ENCODE measurements around the gene LNP1. TPM values are rescaled to one million over a fixed set of nuclear protein-coding genes. Genes with fewer than 3 reads are reported as not detected.

LNP1 gene
- total and polyA plus RNA-seq, 9 donors: 2.4 to 7.9 (median 4.4) TPM

GRCh38 chr3:100463646-100464155, 62.4 kb downstream of the LNP1 start:
- H3K27me3 ChIP-seq: no peaks in the 10 kb centered on the region
- 65 to 74% (median 71%) methylated on average over 3 of the region's 3 CpGs for WGBS, 3 donors
- no peaks in the 10 kb centered on the region for H3K9me3 ChIP-seq
- H3K4me1 ChIP-seq (ENCODE audit: insufficient read depth): no peaks in the 10 kb centered on the region
- no peak overlapping the region for H3K27ac ChIP-seq
- DNase-seq: no peak
- intact Hi-C loops (cut with DNase I): loop anchor here in 1 of 4 donors (5.0 kb wide), 1 partner anchor 129 kb away; no protein-coding TSS in a partner anchor
- no peak overlapping the region for H3K4me3 ChIP-seq
- no peaks in the 10 kb centered on the region for H3K36me3 ChIP-seq
- TF ChIP-seq EP300 (IDR thresholded peaks at IDR 0.05) (no peak), CTCF (IDR thresholded peaks at IDR 0.05) (no peak), POLR2A (IDR thresholded peaks at IDR 0.05) (no peak)

- WGBS, 3 donors: 73 to 78% (median 75%) methylated on average over 3 of the region's 3 CpGs
- no peak for TF ChIP-seq CTCF (IDR thresholded peaks at IDR 0.05)
- TF ChIP-seq EP300 (IDR thresholded peaks at IDR 0.05): no peak
- TF ChIP-seq POLR2A (IDR thresholded peaks at IDR 0.05): no peak
- no peak overlapping the region for H3K27ac ChIP-seq
- intact Hi-C loops (cut with DNase I): no loop called here
- no peak overlapping the region for H3K4me3 ChIP-seq
- no peaks in the 10 kb centered on the region for H3K4me1 ChIP-seq (ENCODE audit: insufficient read depth)
- no peak for DNase-seq
- H3K27me3 ChIP-seq: no peaks in the 10 kb centered on the region
- H3K36me3 ChIP-seq: no peaks in the 10 kb centered on the region
- no peaks in the 10 kb centered on the region for H3K9me3 ChIP-seq
Observed at GRCh38 chr3:100465892-100466777, 64.8 kb downstream of the LNP1 start.

GRCh38 chr3:100467133-100467532, 65.8 kb downstream of the LNP1 start:
- WGBS, 3 donors: 85 to 97% (median 96%) methylated on average over 1 of the region's 1 CpG
- H3K27me3 ChIP-seq: no peaks in the 10 kb centered on the region
- no peak overlapping the region for H3K27ac ChIP-seq
- H3K9me3 ChIP-seq: no peaks in the 10 kb centered on the region
- no peak for DNase-seq
- intact Hi-C loops (cut with DNase I): no loop called here
- no peak overlapping the region for H3K4me3 ChIP-seq
- H3K36me3 ChIP-seq: no peaks in the 10 kb centered on the region
- no peaks in the 10 kb centered on the region for H3K4me1 ChIP-seq (ENCODE audit: insufficient read depth)
- TF ChIP-seq CTCF (IDR thresholded peaks at IDR 0.05): no peak
- no peak for TF ChIP-seq EP300 (IDR thresholded peaks at IDR 0.05)
- TF ChIP-seq POLR2A (IDR thresholded peaks at IDR 0.05): no peak

GRCh38 chr3:100468676-100469075, 67.3 kb downstream of the LNP1 start:
- no peak for DNase-seq
- intact Hi-C loops (cut with DNase I): no loop called here
- no peak overlapping the region for H3K27ac ChIP-seq
- 95 to 100% (median 96%) methylated on average over 2 of the region's 2 CpGs for WGBS, 3 donors
- no peaks in the 10 kb centered on the region for H3K36me3 ChIP-seq
- no peak overlapping the region for H3K4me3 ChIP-seq
- no peak for TF ChIP-seq CTCF (IDR thresholded peaks at IDR 0.05)
- TF ChIP-seq POLR2A (IDR thresholded peaks at IDR 0.05): no peak
- TF ChIP-seq EP300 (IDR thresholded peaks at IDR 0.05): no peak
- H3K27me3 ChIP-seq: no peaks in the 10 kb centered on the region
- no peaks in the 10 kb centered on the region for H3K4me1 ChIP-seq (ENCODE audit: insufficient read depth)
- no peaks in the 10 kb centered on the region for H3K9me3 ChIP-seq

Data from ovary (tissue), 9 donors.